ENCODE measurements around the gene ALDH8A1. TPM values are rescaled to one million over a fixed set of nuclear protein-coding genes. Genes with fewer than 3 reads are reported as not detected.

Gene ALDH8A1
- total RNA-seq, 1 experiment from 2014 or later, result not detected

DNA sequence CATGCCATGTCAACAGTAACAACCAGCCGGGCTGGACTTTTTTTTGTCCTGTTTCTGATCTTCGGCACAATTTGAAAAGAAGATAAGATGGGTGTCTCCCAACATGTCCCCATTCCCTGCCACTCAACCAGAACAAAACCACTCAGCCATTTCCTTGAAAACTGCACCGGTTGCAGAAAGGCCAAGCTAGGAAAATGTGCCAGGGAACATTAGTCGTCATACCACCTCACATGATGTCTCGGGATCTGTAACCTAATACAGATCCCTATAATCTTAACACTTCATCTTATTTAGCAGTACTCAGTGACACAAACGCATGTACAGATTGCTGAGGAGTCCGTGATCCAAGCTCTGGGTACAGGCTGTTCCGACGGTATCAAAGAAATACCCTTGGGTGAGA lies 46.5 kb downstream of the ALDH8A1 start:
- Mint-ChIP-seq H3K27me3 (ENCODE audit: low read depth) (no peaks in the 10 kb centered on the region), H3K4me3 (no peak overlapping the region), H3K27ac (no peak overlapping the region), H3K4me1 (peaks cover 3% of the 10 kb centered on the region in 2 experiments; a peak in 2 of 4 replicates), H3K36me3 (ENCODE audit: insufficient read depth in 1 of 3, low read depth in 3 of 3) (no peaks in the 10 kb centered on the region; a peak in 3 of 7 replicates), H3K9me3 (peaks cover 0 to 3% of the 10 kb centered on the region in 2 experiments; a peak in 1 of 5 replicates)
- H2BK5ac ChIP-seq (ENCODE audit: insufficient read length, low read length), result no peak overlapping the region
- no peak overlapping the region for H2BK12ac ChIP-seq (ENCODE audit: insufficient read length, low read depth, low read length)
- H3K56ac ChIP-seq (ENCODE audit: insufficient read length, low read depth, low read length), result no peak overlapping the region
- no CpG with 5 or more reads among the region's 9 CpGs for WGBS (ENCODE audit: extremely low coverage, insufficient read length, low lambda C conversion rate)
- H4K5ac ChIP-seq (ENCODE audit: insufficient read length, low read depth, low read length), result no peak overlapping the region
- no peak overlapping the region for H2BK15ac ChIP-seq (ENCODE audit: low read depth, low read length)
- no peak for TF ChIP-seq CTCF (conservative IDR thresholded peaks at IDR 0.05)
- no peak overlapping the region for H3K18ac ChIP-seq (ENCODE audit: insufficient read length, low read depth, low read length)
- no peak overlapping the region for H3K9ac ChIP-seq (ENCODE audit: extremely low read depth, insufficient read length, low read length)
- H2AFZ ChIP-seq (ENCODE audit: low read length), result no peak overlapping the region
- no peak for DNase-seq
- no peaks in the 10 kb centered on the region for H3K9me3 ChIP-seq (ENCODE audit: control insufficient read depth, low read depth, low read length)
- H3K14ac ChIP-seq (ENCODE audit: insufficient read depth, low read length), result no peak overlapping the region
- no peak overlapping the region for H2BK20ac ChIP-seq (ENCODE audit: low read depth, low read length, poor library complexity, severe bottlenecking)
- H4K20me1 ChIP-seq (ENCODE audit: control insufficient read depth, insufficient read depth, insufficient read length), result no peaks in the 10 kb centered on the region
- H3K79me2 ChIP-seq (ENCODE audit: insufficient read depth, low read length), result no peaks in the 10 kb centered on the region
- H2BK120ac ChIP-seq (ENCODE audit: low read depth, low read length, poor library complexity, severe bottlenecking), result no peak overlapping the region
- no peak overlapping the region for H4K8ac ChIP-seq (replicated peaks; ENCODE audit: insufficient read length, low read depth, low read length)
- no peak overlapping the region for H2AK5ac ChIP-seq (ENCODE audit: insufficient read length, low read length)
- H3K27ac ChIP-seq (ENCODE audit: insufficient read length, low read depth, low read length), result no peak overlapping the region
- no peak overlapping the region for H3K4me2 ChIP-seq (ENCODE audit: insufficient read depth, insufficient read length, low read length)
- H3K27me3 ChIP-seq (ENCODE audit: insufficient read depth, low read length), result no peaks in the 10 kb centered on the region
- no peaks in the 10 kb centered on the region for H3K79me1 ChIP-seq (ENCODE audit: insufficient read depth, low read depth, low read length, poor library complexity, severe bottlenecking)
- no peak overlapping the region for H4K91ac ChIP-seq (ENCODE audit: insufficient read length, low read depth, low read length)
- H3K23ac ChIP-seq (ENCODE audit: insufficient read length, low read depth, low read length), result no peak overlapping the region
- no peaks in the 10 kb centered on the region for H3K4me1 ChIP-seq (ENCODE audit: insufficient read depth, low read length)
- no peak overlapping the region for H3K4ac ChIP-seq (ENCODE audit: low read depth, low read length)
- no peaks in the 10 kb centered on the region for H3K23me2 ChIP-seq (ENCODE audit: insufficient read length, low read depth, low read length, poor library complexity, severe bottlenecking)
- no peak overlapping the region for H3T11ph ChIP-seq (ENCODE audit: low read length)
